CD14-positive monocyte (primary cell): ENCODE measurements around the gene HPGD. TPM values are rescaled to one million over a fixed set of nuclear protein-coding genes. Genes with fewer than 3 reads are reported as not detected.

Source experiments
- DNase-seq, 3 donors: peaks; one replicate each; pipeline ENCODE4 v3.0.0-alpha.2; 2011 to 2022
- H2AFZ ChIP-seq: 2 replicates; pipeline ENCODE4 v1.6.0; 2012; ENCODE audit warnings: mild to moderate bottlenecking, low read depth, low read length, inconsistent platforms; ENCODE audit not compliant: insufficient read depth, poor library complexity, severe bottlenecking
- H3K27ac ChIP-seq, 2 donors: 1 replicate in 1 of 2; 2 replicates in 1 of 2; pipeline ENCODE4 v1.5.1; 2012 to 2013; ENCODE audit warnings: low read length in 2 of 2, control low read depth in 1 of 2, inconsistent platforms in 1 of 2, low read depth in 1 of 2, mild to moderate bottlenecking in 1 of 2
- H3K27me3 ChIP-seq, 2 donors: one replicate each; pipeline versions ENCODE4 v1.6.0 to v1.6.1; 2011 to 2013; ENCODE audit warnings: low read length in 2 of 2; ENCODE audit not compliant: control insufficient read depth in 2 of 2, insufficient read depth in 2 of 2
- H3K36me3 ChIP-seq, 2 donors: replicated peaks in 1 of 2; 1 replicate in 1 of 2; 2 replicates in 1 of 2; pipeline versions ENCODE4 v1.5.1 to v1.6.1; 2012 to 2013; ENCODE audit warnings: low read length in 2 of 2, control low read depth in 1 of 2, inconsistent platforms in 1 of 2, mild to moderate bottlenecking in 1 of 2; ENCODE audit not compliant: insufficient read depth in 2 of 2, control insufficient read depth in 1 of 2
- H3K4me1 ChIP-seq, 2 donors: 1 replicate in 1 of 2; 2 replicates in 1 of 2; pipeline versions ENCODE4 v1.5.1 to v1.6.1; 2012 to 2013; ENCODE audit warnings: low read length in 2 of 2, control low read depth in 1 of 2, inconsistent platforms in 1 of 2, mild to moderate bottlenecking in 1 of 2, moderate library complexity in 1 of 2; ENCODE audit not compliant: insufficient read depth in 2 of 2, control insufficient read depth in 1 of 2
- H3K4me2 ChIP-seq: replicated peaks from 2 replicates; pipeline ENCODE3; 2012; ENCODE audit warnings: low read length, moderate library complexity, mild to moderate bottlenecking; ENCODE audit not compliant: poor library complexity, severe bottlenecking; ENCODE audit errors: extremely low read depth
- H3K4me3 ChIP-seq, 3 experiments: fragments of 200-600 bp in 1 of 3; sonication (generic) in 1 of 3; replicated peaks in 1 of 3; 1 replicate in 2 of 3; 2 replicates in 1 of 3; pipeline ENCODE4 v1.5.1; 2011 to 2013; ENCODE audit warnings: low read length in 3 of 3, mild to moderate bottlenecking in 3 of 3, control low read depth in 2 of 3, low read depth in 2 of 3, inconsistent platforms in 1 of 3, moderate library complexity in 1 of 3
- H3K79me2 ChIP-seq: 2 replicates; pipeline ENCODE4 v1.6.0; 2012; ENCODE audit warnings: mild to moderate bottlenecking, control low read depth, inconsistent platforms, low read length, moderate library complexity; ENCODE audit not compliant: insufficient read depth
- H3K9ac ChIP-seq: 2 replicates; pipeline ENCODE4 v1.6.0; 2017; ENCODE audit warnings: low read length, mild to moderate bottlenecking; ENCODE audit not compliant: insufficient read depth, poor library complexity, severe bottlenecking
- H3K9me3 ChIP-seq, 2 donors: replicated peaks in 1 of 2; 1 replicate in 1 of 2; 2 replicates in 1 of 2; pipeline versions ENCODE4 v1.5.1 to v1.6.1; 2012 to 2013; ENCODE audit warnings: low read length in 2 of 2, control low read depth in 1 of 2; ENCODE audit not compliant: control insufficient read depth in 1 of 2, insufficient read depth in 1 of 2
- H4K20me1 ChIP-seq: 2 replicates; pipeline ENCODE4 v1.6.0; 2012; ENCODE audit warnings: mild to moderate bottlenecking, low read length, control low read depth, moderate library complexity; ENCODE audit not compliant: insufficient read depth
- H3K27ac Mint-ChIP-seq, 7 donors: one replicate each; pipeline ENCODE4 v1.8.0; 2020; ENCODE audit warnings: mild to moderate bottlenecking in 7 of 7, mixed read lengths in 7 of 7, moderate library complexity in 6 of 7, inconsistent platforms in 2 of 7
- H3K27me3 Mint-ChIP-seq, 3 donors: one replicate each; pipeline ENCODE4 v1.8.0; 2021 to 2022; ENCODE audit warnings: low read depth in 3 of 3, mild to moderate bottlenecking in 3 of 3, mixed read lengths in 3 of 3, moderate library complexity in 3 of 3, inconsistent platforms in 1 of 3
- H3K36me3 Mint-ChIP-seq, 2 donors: one replicate each; pipeline ENCODE4 v1.8.0; 2020; ENCODE audit warnings: mixed read lengths in 2 of 2, inconsistent platforms in 1 of 2, mild to moderate bottlenecking in 1 of 2
- H3K4me1 Mint-ChIP-seq: one replicate; pipeline ENCODE4 v1.8.0; 2020; ENCODE audit warnings: mild to moderate bottlenecking, mixed read lengths
- H3K4me3 Mint-ChIP-seq, 2 donors: one replicate each; pipeline ENCODE4 v1.8.0; 2020; ENCODE audit warnings: mild to moderate bottlenecking in 2 of 2, mixed read lengths in 2 of 2, moderate library complexity in 1 of 2
- H3K9me3 Mint-ChIP-seq, 7 donors: one replicate each; pipeline ENCODE4 v1.8.0; 2020 to 2022; ENCODE audit warnings: mixed read lengths in 7 of 7, mild to moderate bottlenecking in 6 of 7, moderate library complexity in 6 of 7, inconsistent platforms in 2 of 7
- WGBS: methylation state at CpG from one replicate; pipeline ENCODE4 v1.1.5; 2013; ENCODE audit warnings: missing lambda C conversion rate; ENCODE audit not compliant: insufficient coverage; 5-methylcytosine and 5-hydroxymethylcytosine counted together
- intact Hi-C, 2 donors: fragments of 100-400 bp; cut with micrococcal nuclease; formaldehyde crosslinking; loops; one replicate each; pipeline versions ENCODE4 v1.15.0 to v1.15.1; 2023
- polyA plus RNA-seq, 3 donors: library from polyadenylated mRNA; depleted of rRNA in 1 of 3; unstranded in 2 of 3; stranded (reverse) in 1 of 3; fragments of 300-500 nt in 2 of 3; fragments of >200 nt in 1 of 3; fragmentation: Illumina TruSeq in 2 of 3; gene quantifications; 1 replicate in 2 of 3; 2 replicates in 1 of 3; pipeline ENCODE4 v1.2.3, GENCODE V29; 2012 to 2021
- TF ChIP-seq, protein P1 (sequence below): fragments of 200-600 bp; IDR thresholded peaks from one replicate; pipeline ENCODE4 v1.8.0; 2022; ENCODE audit warnings: antibody characterized with exemption, mild to moderate bottlenecking

HPGD gene
- polyA plus RNA-seq, 3 donors = 0.17 to 2.3 (median 1.3) TPM

DNA sequence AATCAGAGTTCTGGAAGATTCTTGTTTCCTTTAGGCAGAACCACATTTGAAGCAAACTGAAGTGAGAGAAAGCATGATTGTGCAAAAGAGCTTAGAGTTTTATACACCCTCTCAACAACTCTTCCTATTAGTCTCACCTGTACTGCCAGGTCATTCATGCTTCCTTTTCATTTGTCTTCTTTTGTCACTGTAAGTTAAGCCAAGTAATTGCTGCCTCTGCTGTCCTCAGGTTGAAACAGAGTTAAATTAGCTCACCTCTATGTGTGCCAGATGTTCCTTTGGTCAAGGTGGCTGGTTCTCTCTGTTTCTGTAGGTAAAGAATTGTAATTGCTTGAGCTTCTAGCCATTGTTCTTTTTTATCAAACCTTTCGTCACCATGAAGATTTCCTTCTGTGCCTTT, 41.1 kb upstream of the HPGD start:
- 100% methylated on average over 1 of the region's 1 CpG for WGBS
- Histone ChIP-seq H3K27ac (no peak overlapping the region), H3K36me3 (no peaks in the 10 kb centered on the region), H3K4me3 (no peak overlapping the region), H3K9me3 (no peaks in the 10 kb centered on the region), H3K4me1 (no peaks in the 10 kb centered on the region), H2AFZ (no peak overlapping the region), H3K79me2 (no peaks in the 10 kb centered on the region), H3K4me2 (no peak overlapping the region), H3K27me3 (no peaks in the 10 kb centered on the region), H4K20me1 (no peaks in the 10 kb centered on the region), H3K9ac (no peak overlapping the region)
- no peaks in the 10 kb centered on the region for H3K9me3 Mint-ChIP-seq
- H3K27ac Mint-ChIP-seq = no peak overlapping the region
- H3K27me3 Mint-ChIP-seq = no peaks in the 10 kb centered on the region
- DNase-seq = no peak
- intact Hi-C loops = no loop called here
- TF ChIP-seq, protein P1, sequence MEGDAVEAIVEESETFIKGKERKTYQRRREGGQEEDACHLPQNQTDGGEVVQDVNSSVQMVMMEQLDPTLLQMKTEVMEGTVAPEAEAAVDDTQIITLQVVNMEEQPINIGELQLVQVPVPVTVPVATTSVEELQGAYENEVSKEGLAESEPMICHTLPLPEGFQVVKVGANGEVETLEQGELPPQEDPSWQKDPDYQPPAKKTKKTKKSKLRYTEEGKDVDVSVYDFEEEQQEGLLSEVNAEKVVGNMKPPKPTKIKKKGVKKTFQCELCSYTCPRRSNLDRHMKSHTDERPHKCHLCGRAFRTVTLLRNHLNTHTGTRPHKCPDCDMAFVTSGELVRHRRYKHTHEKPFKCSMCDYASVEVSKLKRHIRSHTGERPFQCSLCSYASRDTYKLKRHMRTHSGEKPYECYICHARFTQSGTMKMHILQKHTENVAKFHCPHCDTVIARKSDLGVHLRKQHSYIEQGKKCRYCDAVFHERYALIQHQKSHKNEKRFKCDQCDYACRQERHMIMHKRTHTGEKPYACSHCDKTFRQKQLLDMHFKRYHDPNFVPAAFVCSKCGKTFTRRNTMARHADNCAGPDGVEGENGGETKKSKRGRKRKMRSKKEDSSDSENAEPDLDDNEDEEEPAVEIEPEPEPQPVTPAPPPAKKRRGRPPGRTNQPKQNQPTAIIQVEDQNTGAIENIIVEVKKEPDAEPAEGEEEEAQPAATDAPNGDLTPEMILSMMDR = no peak
- H3K4me1 Mint-ChIP-seq = no peaks in the 10 kb centered on the region
- no peak overlapping the region for H3K4me3 Mint-ChIP-seq
- H3K36me3 Mint-ChIP-seq = no peaks in the 10 kb centered on the region

DNA sequence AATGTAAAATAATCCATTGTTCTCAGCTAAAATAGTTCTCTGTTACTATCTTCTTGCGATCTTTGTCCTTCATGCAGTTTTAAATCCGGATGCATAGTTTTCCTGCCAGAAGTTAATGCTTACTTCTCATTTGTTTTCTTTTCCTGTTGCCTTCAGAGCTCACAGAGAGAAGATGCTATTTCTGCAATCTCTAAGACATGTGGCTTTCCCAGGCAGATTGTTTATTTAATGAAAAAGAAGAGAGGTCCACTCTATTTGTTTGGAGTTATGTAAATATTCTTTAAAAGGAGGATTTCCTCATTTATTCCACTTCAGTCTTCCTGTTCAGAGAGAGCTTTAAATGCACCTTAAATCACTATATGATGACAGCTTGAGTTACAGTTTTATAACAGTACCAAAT, 39.3 kb upstream of the HPGD start:
- no peaks in the 10 kb centered on the region for H4K20me1 ChIP-seq
- no peak for DNase-seq
- H3K4me1 Mint-ChIP-seq = no peaks in the 10 kb centered on the region
- H3K4me2 ChIP-seq = no peak overlapping the region
- H3K9me3 Mint-ChIP-seq = no peaks in the 10 kb centered on the region
- H3K36me3 ChIP-seq = no peaks in the 10 kb centered on the region
- intact Hi-C loops = no loop called here
- H3K27ac Mint-ChIP-seq = no peak overlapping the region
- no peak overlapping the region for H3K27ac ChIP-seq
- no peaks in the 10 kb centered on the region for H3K4me1 ChIP-seq
- TF ChIP-seq, protein P1 = no peak
- no peaks in the 10 kb centered on the region for H3K79me2 ChIP-seq
- H3K27me3 Mint-ChIP-seq = peaks cover 0 to 3% (median 0%) of the 10 kb centered on the region in 3 donors
- H3K4me3 Mint-ChIP-seq = no peak overlapping the region
- H3K9ac ChIP-seq = no peak overlapping the region
- no peak overlapping the region for H2AFZ ChIP-seq
- 5% methylated on average over 2 of the region's 2 CpGs for WGBS
- H3K4me3 ChIP-seq = no peak overlapping the region
- no peaks in the 10 kb centered on the region for H3K36me3 Mint-ChIP-seq
- H3K27me3 ChIP-seq = no peaks in the 10 kb centered on the region
- H3K9me3 ChIP-seq = no peaks in the 10 kb centered on the region
